GM19468 (cell line): ENCODE results near the gene SLC52A3.
"Not testable (repeated sequence)": the region's sequence is repeated elsewhere in the genome, so short reads cannot be mapped to it uniquely, and the experiment has no call there.

Experiments used
- ATAC-seq: cut with Tn5 transposase; IDR thresholded peaks from one replicate; pipeline ENCODE4 v1.9.1; 2021; ENCODE audit warnings: mild to moderate bottlenecking, moderate library complexity, moderate number of reproducible peaks; ENCODE audit not compliant: unreplicated experiment; ENCODE audit errors: extremely low read depth

SLC52A3 gene

GRCh38 chr20:768426-768978 is at the start of gene SLC52A3:
Gene SLC52A3, minus strand, starts transcription at chr20:768500. Its CDS starts 2,726 bp downstream, at chr20:765774.
- ATAC-seq: no peak

- no peak for ATAC-seq
Observed at GRCh38 chr20:815914-816606, 47.8 kb upstream of the SLC52A3 start.

GRCh38 chr20:815226-815625 is 46.9 kb upstream of the SLC52A3 start:
- no peak for ATAC-seq

- no peak for ATAC-seq
Observed at GRCh38 chr20:813390-813789, 45.1 kb upstream of the SLC52A3 start.

- not testable (repeated sequence) for ATAC-seq
Observed at GRCh38 chr20:812435-812814, 44.1 kb upstream of the SLC52A3 start.

- not testable (repeated sequence) for ATAC-seq
Observed at GRCh38 chr20:811776-812434, 43.6 kb upstream of the SLC52A3 start.

- no peak for ATAC-seq
Observed at GRCh38 chr20:805713-806112, 37.4 kb upstream of the SLC52A3 start.

- ATAC-seq: no peak
Observed at GRCh38 chr20:801678-802077, 33.4 kb upstream of the SLC52A3 start.

- not testable (repeated sequence) for ATAC-seq
Observed at GRCh38 chr20:800026-800425, 31.7 kb upstream of the SLC52A3 start.

GRCh38 chr20:798746-799145 is 30.4 kb upstream of the SLC52A3 start:
- not testable (repeated sequence) for ATAC-seq

GRCh38 chr20:796921-797320 is 28.6 kb upstream of the SLC52A3 start:
- no peak for ATAC-seq

GRCh38 chr20:792248-792647 is 23.9 kb upstream of the SLC52A3 start:
- ATAC-seq: no peak

GRCh38 chr20:791056-791455 is 22.8 kb upstream of the SLC52A3 start:
- no peak for ATAC-seq

- no peak for ATAC-seq
Observed at GRCh38 chr20:787825-788224, 19.5 kb upstream of the SLC52A3 start.

- no peak for ATAC-seq
Observed at GRCh38 chr20:779771-780170, 11.5 kb upstream of the SLC52A3 start.

- ATAC-seq: no peak
Observed at GRCh38 chr20:776165-776564, 7.9 kb upstream of the SLC52A3 start.

GRCh38 chr20:775679-776135 is 7.4 kb upstream of the SLC52A3 start:
- no peak for ATAC-seq

GRCh38 chr20:774660-775057 is 6.4 kb upstream of the SLC52A3 start:
- no peak for ATAC-seq

GRCh38 chr20:774016-774659 is 5.8 kb upstream of the SLC52A3 start:
- ATAC-seq: no peak

GRCh38 chr20:772806-773205 is 4.5 kb upstream of the SLC52A3 start:
- no peak for ATAC-seq
